Spleen (tissue), 7 donors: ENCODE results near the gene PTPRN2.

ENCODE experiments used
- POLR2AphosphoS5 ChIP-seq, 3 donors: sonication (generic); formaldehyde crosslinking; IDR thresholded peaks; one replicate each; pipeline ENCODE4 v1.5.1; 2017; ENCODE audit warnings: antibody characterized with exemption in 3 of 3
- TF ChIP-seq, protein P1 (sequence below), 11 experiments: fragments of 200-600 bp in 7 of 11; fragments of 450-650 bp in 4 of 11; sonication (generic) in 4 of 11; IDR thresholded peaks in 8 of 11; conservative IDR thresholded peaks in 3 of 11; 1 replicate in 7 of 11; 2 replicates in 4 of 11; pipeline versions ENCODE4 v1.4.0 to v1.8.0; 2016 to 2021; ENCODE audit warnings: antibody characterized with exemption in 11 of 11, inconsistent platforms in 4 of 11, mild to moderate bottlenecking in 1 of 11
- donor health status: DM: no; HTN: no; CAD: no; lungs with moderate emphysema.
- donor health status: DM: no; HTN: no; CAD: no.
- donor health status: DM: no; HTN: no; CAD: no.

DNA sequence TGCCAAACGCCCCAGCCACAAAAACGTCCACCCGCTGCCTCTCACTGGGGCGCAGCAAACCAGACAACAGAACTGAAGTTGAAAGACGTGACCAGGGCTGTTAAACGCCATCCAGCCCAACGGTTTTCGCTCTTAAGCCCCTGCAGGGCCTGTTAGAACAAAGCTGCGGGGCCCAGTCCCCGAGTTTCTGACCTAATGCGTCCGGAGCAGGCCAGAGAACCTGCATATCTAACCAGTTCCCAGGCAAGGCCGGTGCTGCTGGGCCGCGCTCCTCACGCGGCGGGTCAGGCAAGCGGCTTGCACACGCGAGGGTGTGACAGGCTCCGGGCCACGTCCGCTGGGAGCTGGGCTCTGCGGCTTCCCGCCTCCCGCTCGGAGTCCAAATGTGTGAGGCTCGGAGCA, 87.0 kb downstream of the PTPRN2 start:
- TF ChIP-seq, protein P1, sequence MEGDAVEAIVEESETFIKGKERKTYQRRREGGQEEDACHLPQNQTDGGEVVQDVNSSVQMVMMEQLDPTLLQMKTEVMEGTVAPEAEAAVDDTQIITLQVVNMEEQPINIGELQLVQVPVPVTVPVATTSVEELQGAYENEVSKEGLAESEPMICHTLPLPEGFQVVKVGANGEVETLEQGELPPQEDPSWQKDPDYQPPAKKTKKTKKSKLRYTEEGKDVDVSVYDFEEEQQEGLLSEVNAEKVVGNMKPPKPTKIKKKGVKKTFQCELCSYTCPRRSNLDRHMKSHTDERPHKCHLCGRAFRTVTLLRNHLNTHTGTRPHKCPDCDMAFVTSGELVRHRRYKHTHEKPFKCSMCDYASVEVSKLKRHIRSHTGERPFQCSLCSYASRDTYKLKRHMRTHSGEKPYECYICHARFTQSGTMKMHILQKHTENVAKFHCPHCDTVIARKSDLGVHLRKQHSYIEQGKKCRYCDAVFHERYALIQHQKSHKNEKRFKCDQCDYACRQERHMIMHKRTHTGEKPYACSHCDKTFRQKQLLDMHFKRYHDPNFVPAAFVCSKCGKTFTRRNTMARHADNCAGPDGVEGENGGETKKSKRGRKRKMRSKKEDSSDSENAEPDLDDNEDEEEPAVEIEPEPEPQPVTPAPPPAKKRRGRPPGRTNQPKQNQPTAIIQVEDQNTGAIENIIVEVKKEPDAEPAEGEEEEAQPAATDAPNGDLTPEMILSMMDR (IDR thresholded peaks at IDR 0.05 in 8 of 11, conservative IDR thresholded peaks at IDR 0.05 in 3 of 11) = no peak
- no peak for TF ChIP-seq POLR2AphosphoS5 (IDR thresholded peaks at IDR 0.05)
